Heart right ventricle (tissue), 16 donors: ENCODE results near the gene PEF1. TPM values are rescaled to one million over a fixed set of nuclear protein-coding genes. Genes with fewer than 3 reads are reported as not detected.

Source experiments
- ATAC-seq, 8 donors: fragments of 200-7000 bp; cut with Tn5 transposase; one replicate each; pipeline ENCODE4 v1.9.1; 2020; ENCODE audit warnings: mild to moderate bottlenecking in 8 of 8, moderate library complexity in 8 of 8, moderate number of reproducible peaks in 1 of 8
- DNase-seq, 2 donors: peaks; one replicate each; pipeline ENCODE4 v3.0.0-alpha.2; 2020
- H3K27ac ChIP-seq, 10 donors: fragments of 200-600 bp; sonication (generic) in 2 of 10; one replicate each; pipeline versions ENCODE4 v1.5.0 to v1.8.0; 2020 to 2022; ENCODE audit warnings: mild to moderate bottlenecking in 3 of 10
- H3K27me3 ChIP-seq, 7 donors: fragments of 200-600 bp; one replicate each; pipeline ENCODE4 v1.8.0; 2021 to 2022; ENCODE audit warnings: mild to moderate bottlenecking in 2 of 7
- H3K36me3 ChIP-seq, 9 donors: fragments of 200-600 bp; sonication (generic) in 1 of 9; one replicate each; pipeline versions ENCODE4 v1.5.0 to v1.8.0; 2020 to 2022; ENCODE audit warnings: mild to moderate bottlenecking in 2 of 9
- H3K4me1 ChIP-seq, 9 donors: fragments of 200-600 bp; sonication (generic) in 1 of 9; one replicate each; pipeline versions ENCODE4 v1.5.0 to v1.8.0; 2020 to 2022; ENCODE audit warnings: mild to moderate bottlenecking in 4 of 9
- H3K4me3 ChIP-seq, 10 donors: fragments of 200-600 bp; sonication (generic) in 2 of 10; one replicate each; pipeline versions ENCODE4 v1.5.0 to v1.8.0; 2020 to 2022; ENCODE audit warnings: mild to moderate bottlenecking in 7 of 10, moderate library complexity in 2 of 10
- H3K9me3 ChIP-seq, 11 donors: fragments of 200-600 bp in 10 of 11; sonication (generic) in 2 of 11; one replicate each; pipeline versions ENCODE4 v1.5.0 to v1.8.0; 2013 to 2022; ENCODE audit warnings: mild to moderate bottlenecking in 2 of 11, control low read depth in 1 of 11, moderate library complexity in 1 of 11
- WGBS, 2 donors: extraction: QIAGEN DNeasy Blood & Tissue Kit; methylation state at CpG; one replicate each; pipeline ENCODE4 v1.1.7; 2013; ENCODE audit warnings: inconsistent platforms in 1 of 2; 5-methylcytosine and 5-hydroxymethylcytosine counted together
- intact Hi-C, 10 donors: fragments of 100-400 bp; cut with DNase I; formaldehyde crosslinking; loops; one replicate each; pipeline versions ENCODE4 v1.11.1 to v1.14.2; 2022
- polyA plus RNA-seq, 2 donors: library from polyadenylated mRNA; stranded (reverse); fragments of 200-250 nt; gene quantifications; one replicate each; pipeline ENCODE4 v1.2.3, GENCODE V29; 2013
- total RNA-seq, 10 donors: library from RNA; stranded (reverse); fragmentation: NEBNext Ultra II Directional in 3 of 10; extraction: Animal tissue kit (Norgen Biotek cat#: 25700) in 3 of 10; gene quantifications; one replicate each; pipeline versions ENCODE4 v1.2.1 to v1.2.4, GENCODE V29; 2021 to 2023
- TF ChIP-seq, protein P1 (sequence below), 9 donors: fragments of 200-600 bp; sonication (generic) in 2 of 9; IDR thresholded peaks; one replicate each; pipeline versions ENCODE4 v1.5.0 to v1.8.0; 2021 to 2022; ENCODE audit warnings: antibody characterized with exemption in 9 of 9, mild to moderate bottlenecking in 5 of 9, moderate library complexity in 1 of 9
- donor health status: Arrhythmogenic right ventricular cardiomyopathy.
- donor health status: ischemic (EF 13 %, LVEDD 7.1; RV severe dilation, severe dysfunction).
- donor health status: healthy with polysubstance abuse.
- donor health status: DM: no; HTN: yes; CAD: no.
- donor health status: DM: no; HTN: no; CAD: no.
- donor health status: ischemic (EF 25% LVEDD 6.9; RV normal size, moderate dysfunction).
- donor health status: ischemic (EF 25% LVEDD 5.7; RV mildly dilated, moderate dysfunction).
- donor health status: healthy.
- donor health status: DM: yes; HTN: yes; CAD: no.
- donor health status: Ischemic cardiomyopathy.
- donor health status: ischemic (EF 35%, LVEDD 5.7; RV mildly dilated, moderate dysfunction).
- donor health status: nonischemic (EF 11% LVEDD 7.7; RV severe dilation, severe dysfunction).
- donor health status: DM: yes; HTN: yes; CAD: no.
- donor health status: PGD.
- donor health status: ischemic (EF 29% LVEDD 5.4; RV normal size, mild dysfunction).
- donor health status: nonischemic (EF 23%, LVEDD 6.1; RV moderate dilation, normal function).

PEF1 gene
- total and polyA plus RNA-seq, 12 donors = 35.0 to 94.3 (median 40.0) TPM

DNA sequence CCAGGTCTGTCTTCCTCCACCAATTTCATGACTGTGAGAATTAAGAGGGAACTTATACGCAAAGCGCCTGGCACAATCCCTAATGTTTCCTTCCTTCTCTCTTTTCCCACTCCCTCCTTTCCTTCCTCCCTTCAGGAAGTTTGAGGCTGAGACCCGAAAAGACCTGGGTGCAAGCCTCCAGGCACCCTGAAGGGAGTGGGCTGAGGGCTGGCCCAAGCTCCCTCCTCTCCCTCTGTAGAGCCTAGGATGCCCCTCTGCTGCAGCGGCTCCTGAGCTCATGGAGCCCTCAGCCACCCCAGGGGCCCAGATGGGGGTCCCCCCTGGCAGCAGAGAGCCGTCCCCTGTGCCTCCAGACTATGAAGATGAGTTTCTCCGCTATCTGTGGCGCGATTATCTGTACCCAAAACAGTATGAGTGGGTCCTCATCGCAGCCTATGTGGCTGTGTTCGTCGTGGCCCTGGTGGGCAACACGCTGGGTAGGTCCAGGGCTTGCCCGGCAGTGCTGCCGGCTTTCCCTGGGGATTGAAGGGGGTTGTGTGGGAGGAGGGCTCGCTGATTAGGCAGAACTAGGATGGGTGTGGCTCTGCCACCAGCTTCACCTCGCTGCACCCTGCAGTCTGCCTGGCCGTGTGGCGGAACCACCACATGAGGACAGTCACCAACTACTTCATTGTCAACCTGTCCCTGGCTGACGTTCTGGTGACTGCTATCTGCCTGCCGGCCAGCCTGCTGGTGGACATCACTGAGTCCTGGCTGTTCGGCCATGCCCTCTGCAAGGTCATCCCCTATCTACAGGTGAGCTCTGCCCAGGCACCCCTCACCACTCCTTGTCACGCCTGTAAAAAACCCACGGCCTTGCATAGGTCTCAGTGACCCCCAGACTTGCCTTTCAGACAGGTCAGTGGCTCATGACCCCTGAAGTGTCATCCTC is 25.5 kb downstream of the PEF1 start:
- H3K4me3 ChIP-seq = no peak overlapping the region
- WGBS, 2 donors = 77 to 81% methylated on average over 23 of the region's 23 CpGs
- H3K36me3 ChIP-seq = no peaks in the 10 kb centered on the region
- no peak overlapping the region for H3K27ac ChIP-seq
- H3K9me3 ChIP-seq = no peaks in the 10 kb centered on the region
- H3K4me1 ChIP-seq = peaks cover 6 to 37% (median 27%) of the 10 kb centered on the region in 9 donors
- TF ChIP-seq, protein P1, sequence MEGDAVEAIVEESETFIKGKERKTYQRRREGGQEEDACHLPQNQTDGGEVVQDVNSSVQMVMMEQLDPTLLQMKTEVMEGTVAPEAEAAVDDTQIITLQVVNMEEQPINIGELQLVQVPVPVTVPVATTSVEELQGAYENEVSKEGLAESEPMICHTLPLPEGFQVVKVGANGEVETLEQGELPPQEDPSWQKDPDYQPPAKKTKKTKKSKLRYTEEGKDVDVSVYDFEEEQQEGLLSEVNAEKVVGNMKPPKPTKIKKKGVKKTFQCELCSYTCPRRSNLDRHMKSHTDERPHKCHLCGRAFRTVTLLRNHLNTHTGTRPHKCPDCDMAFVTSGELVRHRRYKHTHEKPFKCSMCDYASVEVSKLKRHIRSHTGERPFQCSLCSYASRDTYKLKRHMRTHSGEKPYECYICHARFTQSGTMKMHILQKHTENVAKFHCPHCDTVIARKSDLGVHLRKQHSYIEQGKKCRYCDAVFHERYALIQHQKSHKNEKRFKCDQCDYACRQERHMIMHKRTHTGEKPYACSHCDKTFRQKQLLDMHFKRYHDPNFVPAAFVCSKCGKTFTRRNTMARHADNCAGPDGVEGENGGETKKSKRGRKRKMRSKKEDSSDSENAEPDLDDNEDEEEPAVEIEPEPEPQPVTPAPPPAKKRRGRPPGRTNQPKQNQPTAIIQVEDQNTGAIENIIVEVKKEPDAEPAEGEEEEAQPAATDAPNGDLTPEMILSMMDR (IDR thresholded peaks at IDR 0.05) = no peak
- ATAC-seq (peak in 1 of 8 donors; percentile 18), DNase-seq (no peak)
- intact Hi-C loops = loop anchor here in 1 of 10 donors (1.0 kb wide), 1 partner anchor 55 kb away; no protein-coding TSS in a partner anchor
- H3K27me3 ChIP-seq = peaks cover 0 to 31% (median 10%) of the 10 kb centered on the region in 7 donors

DNA sequence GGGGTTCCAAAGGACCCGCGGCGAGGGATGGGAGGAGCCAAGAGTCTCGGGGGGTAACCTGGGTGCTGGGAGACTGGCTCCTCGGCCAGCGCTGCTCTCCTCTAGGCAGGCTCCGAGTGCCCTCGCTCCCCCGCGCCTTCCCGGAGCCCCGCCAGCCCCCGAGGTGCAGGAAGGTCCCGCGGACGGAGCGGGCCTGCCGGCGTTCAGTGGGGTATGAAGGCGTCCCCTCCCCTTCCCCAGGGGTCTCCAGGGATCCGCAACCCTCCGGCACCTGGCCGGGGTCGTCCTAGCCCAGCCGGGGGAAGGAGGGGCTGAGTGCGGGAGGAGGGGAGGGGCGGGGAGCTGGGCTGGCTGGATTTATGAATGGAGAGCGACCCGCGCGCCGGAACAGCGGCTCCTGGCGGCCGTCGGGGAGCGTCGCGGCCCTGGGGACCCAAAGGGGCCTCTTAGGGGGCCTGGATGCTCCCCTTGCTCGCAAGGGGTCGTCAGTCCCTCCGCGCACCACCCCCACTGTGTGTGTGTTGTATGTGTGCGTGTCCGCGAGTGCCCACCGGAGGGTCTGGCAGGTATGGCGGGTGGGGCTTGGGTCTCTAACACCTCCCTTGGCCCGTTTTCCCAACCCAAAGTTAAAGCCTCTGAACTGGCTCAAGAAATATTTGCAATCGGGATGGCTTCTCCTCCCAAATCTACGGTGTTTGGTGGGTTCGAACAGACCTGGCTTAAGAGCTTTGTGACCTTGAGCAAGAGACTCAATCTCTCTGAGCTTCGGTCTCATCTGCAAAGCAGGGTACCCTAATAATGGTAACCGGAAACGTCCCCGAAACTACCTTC is 26.5 kb downstream of the PEF1 start:
- DNase-seq = peak in 1 of 2 donors; percentile 44
- H3K4me1 ChIP-seq = peaks cover 6 to 48% (median 30%) of the 10 kb centered on the region in 9 donors
- peak overlapping the region; percentile 36 to 73 (median 62) for H3K4me3 ChIP-seq
- TF ChIP-seq, protein P1 (IDR thresholded peaks at IDR 0.05) = peak; percentile 58 to 92 (median 89)
- H3K9me3 ChIP-seq = no peaks in the 10 kb centered on the region
- intact Hi-C loops = loop anchor here in 1 of 10 donors (1.0 kb wide), 1 partner anchor 54 kb away; no protein-coding TSS in a partner anchor
- H3K27ac ChIP-seq = peak overlapping the region in 4 of 10 donors; percentile 9 to 69 (median 34)
- ATAC-seq = peak; percentile 42 to 81 (median 60)
- no peaks in the 10 kb centered on the region for H3K36me3 ChIP-seq
- WGBS, 2 donors = 11 to 14% methylated on average over 50 to 56 of the region's 56 CpGs
- H3K27me3 ChIP-seq = peaks cover 0 to 31% (median 10%) of the 10 kb centered on the region in 7 donors

DNA sequence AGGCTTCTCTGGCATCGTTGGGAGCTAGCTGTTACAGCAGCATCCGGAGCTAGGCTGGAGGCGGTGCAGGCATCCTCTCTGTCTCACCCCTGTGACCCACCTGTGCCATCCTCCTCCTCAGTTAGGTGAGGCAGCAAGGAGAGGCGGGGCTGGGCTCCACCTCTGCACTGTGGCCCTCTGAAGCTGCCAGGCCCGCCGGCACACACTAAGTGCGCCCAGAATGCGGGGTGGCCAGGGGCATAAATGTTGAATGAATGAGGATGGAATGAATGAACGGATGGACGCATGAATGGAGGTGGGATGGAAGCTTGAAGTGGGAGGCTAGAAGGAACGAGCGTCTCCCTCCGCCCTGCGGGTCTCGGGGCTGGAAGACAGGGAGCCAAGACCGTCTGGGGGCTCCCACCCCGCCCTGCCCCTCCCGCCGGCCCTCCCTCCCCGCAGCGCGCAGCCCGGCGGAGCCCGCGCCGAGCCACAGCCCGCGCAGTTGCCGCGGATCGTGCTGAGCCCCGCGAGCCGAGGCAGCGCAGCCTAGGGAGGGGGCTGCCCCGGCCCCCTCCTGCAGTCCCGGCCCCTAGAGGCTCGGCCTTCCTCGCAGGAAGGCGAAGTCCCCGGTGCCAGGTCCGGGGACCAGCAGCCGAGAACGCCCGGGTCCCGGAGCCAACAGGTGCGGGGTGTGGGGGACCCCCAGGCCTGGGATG is 27.3 kb downstream of the PEF1 start, which contains the start of gene HCRTR1:
TSS of gene HCRTR1 (plus strand) at position 472 of the 698 bp plus-strand sequence. CDS start 1,504 bp downstream, outside the sequence.
- peaks cover 0 to 31% (median 10%) of the 10 kb centered on the region in 7 donors for H3K27me3 ChIP-seq
- peaks cover 6 to 46% (median 27%) of the 10 kb centered on the region in 9 donors for H3K4me1 ChIP-seq
- 8% methylated on average over 40 to 48 of the region's 48 CpGs for WGBS, 2 donors
- peak in 4 of 8 donors; percentile 3 to 29 (median 15) for ATAC-seq
- DNase-seq = no peak
- TF ChIP-seq, protein P1 (IDR thresholded peaks at IDR 0.05) = no peak
- no peaks in the 10 kb centered on the region for H3K36me3 ChIP-seq
- no peaks in the 10 kb centered on the region for H3K9me3 ChIP-seq
- peak within 1 kb of the TSS in 4 of 10 donors; percentile 9 to 69 (median 34) for H3K27ac ChIP-seq
- intact Hi-C loops = no loop called here
- H3K4me3 ChIP-seq = peak within 1 kb of the TSS; percentile 36 to 73 (median 62)
